OCI-LY7 (cell line): Measurements from ENCODE around the gene FHIT. TPM values are rescaled to one million over a fixed set of nuclear protein-coding genes. Genes with fewer than 3 reads are reported as not detected.

Experiments used
- BruUV-seq: library from RNA; stranded (reverse); fragments of 400-500 nt; replicated peaks from 2 replicates; lab custom pipeline; 2021; lab: Mats Ljungman, UMichigan
- CTCF ChIA-PET: fragments of 300-600 bp; sonication (Branson Sonifier 250); formaldehyde crosslinking; loops from one replicate; lab custom pipeline; 2022; ENCODE audit warnings: antibody characterized with exemption; ENCODE audit not compliant: unreplicated experiment; lab: Charles Lee
- POLR2A ChIA-PET: fragments of 300-600 bp; sonication (Branson Sonifier 250); formaldehyde crosslinking; loops from one replicate; lab custom pipeline; 2022; ENCODE audit warnings: antibody characterized with exemption; lab: Charles Lee
- DNase-seq: peaks from one replicate; pipeline ENCODE4 v3.0.0-alpha.2; 2015; ENCODE audit warnings: low spot score
- H2AFZ ChIP-seq: fragments of 200-600 bp; sonication (generic), shearing (Covaris generic); 2 replicates; pipeline ENCODE4 v1.6.1; 2014; ENCODE audit warnings: mild to moderate bottlenecking, antibody characterized with exemption, low read length, moderate library complexity
- H3K27ac ChIP-seq: fragments of 200-600 bp; sonication (generic); 2 replicates; pipeline ENCODE4 v1.5.1; 2014; ENCODE audit warnings: mixed run types, low read depth, mild to moderate bottlenecking, moderate library complexity, low read length, inconsistent platforms; ENCODE audit not compliant: poor library complexity, severe bottlenecking
- H3K36me3 ChIP-seq: fragments of 200-600 bp; sonication (generic); 2 replicates; pipeline ENCODE4 v1.6.1; 2014; ENCODE audit warnings: mild to moderate bottlenecking, antibody characterized with exemption, low read length, moderate library complexity, mixed read lengths; ENCODE audit not compliant: insufficient read depth
- H3K4me1 ChIP-seq: fragments of 200-600 bp; sonication (generic); 2 replicates; pipeline ENCODE4 v1.5.1; 2014; ENCODE audit warnings: mild to moderate bottlenecking, low read length; ENCODE audit not compliant: insufficient read depth, poor library complexity, severe bottlenecking
- H3K4me2 ChIP-seq: fragments of 200-600 bp; sonication (generic); 2 replicates; pipeline ENCODE4 v1.6.1; 2014; ENCODE audit warnings: mild to moderate bottlenecking, low read length
- H3K4me3 ChIP-seq: fragments of 200-600 bp; sonication (generic); 2 replicates; pipeline ENCODE4 v1.5.1; 2014; ENCODE audit warnings: mild to moderate bottlenecking, low read depth, low read length; ENCODE audit not compliant: poor library complexity, severe bottlenecking
- H3K79me2 ChIP-seq: fragments of 200-600 bp; sonication (generic); 2 replicates; pipeline ENCODE4 v1.6.1; 2016; ENCODE audit warnings: low read depth, mild to moderate bottlenecking, low read length, moderate library complexity, mixed read lengths; ENCODE audit not compliant: insufficient read depth
- H3K9me2 ChIP-seq: fragments of 200-600 bp; sonication (generic); 2 replicates; pipeline ENCODE4 v1.6.1; 2016; ENCODE audit warnings: mild to moderate bottlenecking, low read length, mixed read lengths; ENCODE audit not compliant: insufficient read depth
- H3K9me3 ChIP-seq: fragments of 200-600 bp; sonication (generic); 2 replicates; pipeline ENCODE4 v1.6.1; 2014; ENCODE audit warnings: mild to moderate bottlenecking, mixed run types, low read length, mixed read lengths
- H4K20me1 ChIP-seq: fragments of 200-600 bp; sonication (generic); 2 replicates; pipeline ENCODE4 v1.6.1; 2014; ENCODE audit warnings: mild to moderate bottlenecking, antibody characterized with exemption, low read length, moderate library complexity, mixed read lengths; ENCODE audit not compliant: insufficient read depth
- CTCF ChIP-seq: fragments of 200-600 bp; sonication (generic); conservative IDR thresholded peaks from 2 replicates; pipeline ENCODE4 v1.5.1; 2014; ENCODE audit warnings: mild to moderate bottlenecking, antibody characterized with exemption, low read length, moderate library complexity, mixed read lengths
- EZH2phosphoT487 ChIP-seq: fragments of 200-600 bp; sonication (generic); IDR thresholded peaks from 2 replicates; pipeline ENCODE4 v1.6.1; 2018; ENCODE audit warnings: low read depth, borderline replicate concordance, mild to moderate bottlenecking, mixed run types, antibody characterized with exemption, low read length, moderate library complexity, mixed read lengths
- intact Hi-C: fragments of 100-400 bp; cut with micrococcal nuclease; formaldehyde crosslinking; loops from one replicate; pipeline ENCODE4 v1.10.0; 2022; ENCODE audit not compliant: unreplicated experiment
- total RNA-seq, 2 experiments: library from RNA; depleted of rRNA in 1 of 2; stranded (reverse); fragments of >200 nt in 1 of 2; shearing (Covaris generic) in 1 of 2; gene quantifications; 2 replicates each; pipeline ENCODE4 v1.2.3, GENCODE V29; 2014 to 2022

Gene FHIT
- total RNA-seq, 2 experiments from 2014 or later = 5.0 to 10.9 TPM

- Histone ChIP-seq H3K4me3 (no peak overlapping the region), H3K4me2 (no peak overlapping the region), H3K27ac (no peak overlapping the region), H2AFZ (no peak overlapping the region), H3K79me2 (no peaks in the 10 kb centered on the region), H3K36me3 (no peaks in the 10 kb centered on the region), H4K20me1 (no peaks in the 10 kb centered on the region), H3K4me1 (no peaks in the 10 kb centered on the region), H3K9me3 (no peaks in the 10 kb centered on the region), H3K9me2 (no peaks in the 10 kb centered on the region)
- intact Hi-C loops = no loop called here
- no TSS peak for BruUV-seq
- no peak for TF ChIP-seq EZH2phosphoT487
- no peak for TF ChIP-seq CTCF
- DNase-seq = no peak
- ChIA-PET CTCF (no interaction called here), POLR2A (no interaction called here)
Measured at GRCh38 chr3:61043156-61043555, 208.1 kb downstream of the FHIT start.

- H4K20me1 ChIP-seq = no peaks in the 10 kb centered on the region
- no peak overlapping the region for H3K4me2 ChIP-seq
- intact Hi-C loops = no loop called here
- CTCF ChIA-PET = no interaction called here
- POLR2A ChIA-PET = interaction anchor here (0.6 kb wide), 1 partner anchor 48 kb away, joined by 3 read pairs; no protein-coding TSS in a partner anchor
- no peak for DNase-seq
- H3K4me3 ChIP-seq = no peak overlapping the region
- H3K79me2 ChIP-seq = no peaks in the 10 kb centered on the region
- BruUV-seq = no TSS peak
- H3K36me3 ChIP-seq = no peaks in the 10 kb centered on the region
- H3K4me1 ChIP-seq = no peaks in the 10 kb centered on the region
- no peak overlapping the region for H3K27ac ChIP-seq
- TF ChIP-seq CTCF (no peak), EZH2phosphoT487 (no peak)
- no peaks in the 10 kb centered on the region for H3K9me2 ChIP-seq
- H3K9me3 ChIP-seq = no peaks in the 10 kb centered on the region
- no peak overlapping the region for H2AFZ ChIP-seq
Measured at GRCh38 chr3:61040618-61041017, 210.6 kb downstream of the FHIT start.

- POLR2A ChIA-PET = interaction anchor here (0.5 to 1.2 kb wide), 3 partner anchors 11 to 1105 kb away, joined by 3 to 5 read pairs (median 4); no protein-coding TSS in a partner anchor
- H2AFZ ChIP-seq = no peak overlapping the region
- no peak overlapping the region for H3K4me2 ChIP-seq
- no peak for DNase-seq
- no peak for TF ChIP-seq EZH2phosphoT487
- no peak for TF ChIP-seq CTCF
- no peak overlapping the region for H3K4me3 ChIP-seq
- BruUV-seq = no TSS peak
- no peaks in the 10 kb centered on the region for H4K20me1 ChIP-seq
- no peaks in the 10 kb centered on the region for H3K9me2 ChIP-seq
- CTCF ChIA-PET = no interaction called here
- H3K27ac ChIP-seq = no peak overlapping the region
- H3K9me3 ChIP-seq = no peaks in the 10 kb centered on the region
- H3K36me3 ChIP-seq = no peaks in the 10 kb centered on the region
- intact Hi-C loops = no loop called here
- H3K79me2 ChIP-seq = no peaks in the 10 kb centered on the region
- H3K4me1 ChIP-seq = no peaks in the 10 kb centered on the region
Measured at GRCh38 chr3:61035573-61035972, 215.7 kb downstream of the FHIT start.
